ENCODE measurements around the gene BRICD5. TPM values are rescaled to one million over a fixed set of nuclear protein-coding genes. Genes with fewer than 3 reads are reported as not detected.

BRICD5 gene
- total and polyA plus RNA-seq, 2 experiments from 2014 or later: 6.2 to 9.9 TPM

- peaks cover 8% of the 10 kb centered on the region for H3K4me1 ChIP-seq (ENCODE audit: insufficient read depth)
- H4K20me1 ChIP-seq (ENCODE audit: insufficient read depth, poor library complexity, severe bottlenecking): peaks cover 8% of the 10 kb centered on the region
- no peak overlapping the region for H2AFZ ChIP-seq
- no peak for DNase-seq (ENCODE audit: low spot score)
- H3K27me3 ChIP-seq: no peaks in the 10 kb centered on the region
- H3K9me2 ChIP-seq (replicated peaks; ENCODE audit: insufficient read depth): no peaks in the 10 kb centered on the region
- H3K36me3 ChIP-seq (replicated peaks; ENCODE audit: insufficient read depth, low read depth): no peaks in the 10 kb centered on the region
- H3K4me2 ChIP-seq: peak overlapping the region; percentile 94
- TF ChIP-seq EZH2phosphoT487 (IDR thresholded peaks at IDR 0.05; ENCODE audit: low read depth, severe bottlenecking, unreplicated experiment): no peak
- 85% methylated on average over 19 of the region's 19 CpGs for WGBS (ENCODE audit: low lambda C conversion rate, missing lambda C conversion rate)
- H3K9me3 ChIP-seq (ENCODE audit: low read depth): no peaks in the 10 kb centered on the region
- H3K4me3 ChIP-seq: peak overlapping the region; percentile 90
- H3K27ac ChIP-seq: no peak overlapping the region
- H3K79me2 ChIP-seq: peaks cover 18% of the 10 kb centered on the region
Measured at GRCh38 chr16:2212362-2213324, 2.0 kb upstream of the BRICD5 start.

DNA sequence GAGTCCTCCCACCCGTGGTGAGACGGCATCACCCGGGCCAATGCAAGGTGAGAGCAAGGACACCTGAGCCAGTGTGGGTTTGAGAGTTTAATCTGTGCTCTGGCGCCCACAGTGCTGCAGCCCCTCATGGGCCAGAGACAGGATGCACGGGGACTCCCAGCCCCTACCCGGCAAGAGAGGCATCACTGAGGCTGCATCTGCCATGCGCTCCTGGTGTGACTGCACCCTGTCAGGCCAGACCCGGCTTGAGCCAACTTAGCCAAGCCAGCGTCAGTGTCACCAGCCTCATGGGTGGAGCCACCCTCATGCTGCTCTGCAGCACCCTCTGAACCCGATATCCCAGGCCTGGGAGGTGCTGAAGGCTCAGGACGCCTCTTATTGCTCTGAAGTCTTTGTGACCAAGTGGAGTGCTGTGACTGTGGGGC is 1.3 kb upstream of the BRICD5 start:
- Histone ChIP-seq H3K36me3 (replicated peaks; ENCODE audit: insufficient read depth, low read depth) (no peaks in the 10 kb centered on the region), H3K9me2 (replicated peaks; ENCODE audit: insufficient read depth) (no peaks in the 10 kb centered on the region), H3K9me3 (ENCODE audit: low read depth) (no peaks in the 10 kb centered on the region), H3K4me3 (no peak overlapping the region), H3K27ac (no peak overlapping the region), H3K4me2 (no peak overlapping the region), H3K27me3 (no peaks in the 10 kb centered on the region), H4K20me1 (ENCODE audit: insufficient read depth, poor library complexity, severe bottlenecking) (peaks cover 8% of the 10 kb centered on the region), H3K4me1 (ENCODE audit: insufficient read depth) (peaks cover 8% of the 10 kb centered on the region), H2AFZ (no peak overlapping the region), H3K79me2 (peaks cover 18% of the 10 kb centered on the region)
- DNase-seq (ENCODE audit: low spot score): no peak
- WGBS (ENCODE audit: low lambda C conversion rate, missing lambda C conversion rate): 88% methylated on average over 11 of the region's 11 CpGs
- no peak for TF ChIP-seq EZH2 (IDR thresholded peaks at IDR 0.05; ENCODE audit: borderline replicate concordance)
- no peak for TF ChIP-seq CTCF (IDR thresholded peaks at IDR 0.05; ENCODE audit: poor library complexity)
- no peak for TF ChIP-seq EZH2phosphoT487 (IDR thresholded peaks at IDR 0.05; ENCODE audit: low read depth, severe bottlenecking, unreplicated experiment)

DNA sequence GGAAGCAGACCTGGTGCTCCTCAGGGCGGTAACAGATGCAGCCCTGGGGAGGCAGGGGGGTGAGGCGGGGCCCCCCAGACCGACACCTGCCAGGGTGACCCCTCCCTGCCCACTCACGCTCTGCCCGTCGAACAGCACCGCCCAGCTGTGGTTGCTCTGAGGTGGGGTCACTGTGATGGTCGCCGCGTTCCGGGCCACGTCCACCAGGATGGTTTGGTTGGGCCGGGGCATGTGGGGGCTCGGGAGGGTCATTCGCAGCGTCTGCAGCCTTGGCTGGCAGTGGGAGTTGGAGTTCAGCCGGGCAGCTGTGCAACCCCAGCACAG is 692 bp downstream of the BRICD5 start:
- DNase-seq (ENCODE audit: low spot score): no peak
- WGBS (ENCODE audit: low lambda C conversion rate, missing lambda C conversion rate): 97% methylated on average over 16 of the region's 17 CpGs
- H3K9me2 ChIP-seq (replicated peaks; ENCODE audit: insufficient read depth): no peaks in the 10 kb centered on the region
- H3K4me2 ChIP-seq: no peak overlapping the region
- no peaks in the 10 kb centered on the region for H3K36me3 ChIP-seq (replicated peaks; ENCODE audit: insufficient read depth, low read depth)
- peaks cover 31% of the 10 kb centered on the region for H3K79me2 ChIP-seq
- no peak overlapping the region for H3K4me3 ChIP-seq
- no peaks in the 10 kb centered on the region for H3K27me3 ChIP-seq
- H2AFZ ChIP-seq: no peak overlapping the region
- H3K4me1 ChIP-seq (ENCODE audit: insufficient read depth): peaks cover 16% of the 10 kb centered on the region
- H3K27ac ChIP-seq: no peak overlapping the region
- H3K9me3 ChIP-seq (ENCODE audit: low read depth): no peaks in the 10 kb centered on the region
- TF ChIP-seq CTCF (IDR thresholded peaks at IDR 0.05; ENCODE audit: poor library complexity) (no peak), EZH2 (IDR thresholded peaks at IDR 0.05; ENCODE audit: borderline replicate concordance) (no peak)
- peaks cover 8% of the 10 kb centered on the region for H4K20me1 ChIP-seq (ENCODE audit: insufficient read depth, poor library complexity, severe bottlenecking)

GRCh38 chr16:2209258-2210008 is 1.2 kb downstream of the BRICD5 start:
- Histone ChIP-seq H2AFZ (no peak overlapping the region), H4K20me1 (ENCODE audit: insufficient read depth, poor library complexity, severe bottlenecking) (peaks cover 8% of the 10 kb centered on the region), H3K27ac (no peak overlapping the region), H3K79me2 (peaks cover 31% of the 10 kb centered on the region), H3K4me3 (no peak overlapping the region), H3K4me1 (ENCODE audit: insufficient read depth) (peaks cover 16% of the 10 kb centered on the region), H3K27me3 (no peaks in the 10 kb centered on the region), H3K4me2 (no peak overlapping the region), H3K36me3 (replicated peaks; ENCODE audit: insufficient read depth, low read depth) (no peaks in the 10 kb centered on the region), H3K9me3 (ENCODE audit: low read depth) (no peaks in the 10 kb centered on the region), H3K9me2 (replicated peaks; ENCODE audit: insufficient read depth) (no peaks in the 10 kb centered on the region)
- TF ChIP-seq EZH2phosphoT487 (IDR thresholded peaks at IDR 0.05; ENCODE audit: low read depth, severe bottlenecking, unreplicated experiment) (no peak), CTCF (IDR thresholded peaks at IDR 0.05; ENCODE audit: poor library complexity) (no peak), EZH2 (IDR thresholded peaks at IDR 0.05; ENCODE audit: borderline replicate concordance) (no peak)
- 90% methylated on average over 29 of the region's 29 CpGs for WGBS (ENCODE audit: low lambda C conversion rate, missing lambda C conversion rate)
- no peak for DNase-seq (ENCODE audit: low spot score)
